ENCODE results near the gene SLC5A10.

GRCh38 chr17:18977021-18977420 is 25.1 kb downstream of the SLC5A10 start:
- TF ChIP-seq CTCF (conservative IDR thresholded peaks at IDR 0.05) (no peak), EZH2 (IDR thresholded peaks at IDR 0.05; ENCODE audit: low read depth) (no peak)
